ENCODE results near the gene FAM47E.

The FAM47E gene

GRCh38 chr4:76293772-76294171 lies 42.3 kb downstream of the FAM47E start:
- TF ChIP-seq, protein P1, sequence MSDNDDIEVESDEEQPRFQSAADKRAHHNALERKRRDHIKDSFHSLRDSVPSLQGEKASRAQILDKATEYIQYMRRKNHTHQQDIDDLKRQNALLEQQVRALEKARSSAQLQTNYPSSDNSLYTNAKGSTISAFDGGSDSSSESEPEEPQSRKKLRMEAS (IDR thresholded peaks at IDR 0.05): no peak
- TF ChIP-seq EP300 (IDR thresholded peaks at IDR 0.05; ENCODE audit: borderline replicate concordance) (no peak), TEAD4 (IDR thresholded peaks at IDR 0.05) (no peak), YY1 (IDR thresholded peaks at IDR 0.05; ENCODE audit: low read depth) (no peak)
- TF ChIP-seq, protein P2, sequence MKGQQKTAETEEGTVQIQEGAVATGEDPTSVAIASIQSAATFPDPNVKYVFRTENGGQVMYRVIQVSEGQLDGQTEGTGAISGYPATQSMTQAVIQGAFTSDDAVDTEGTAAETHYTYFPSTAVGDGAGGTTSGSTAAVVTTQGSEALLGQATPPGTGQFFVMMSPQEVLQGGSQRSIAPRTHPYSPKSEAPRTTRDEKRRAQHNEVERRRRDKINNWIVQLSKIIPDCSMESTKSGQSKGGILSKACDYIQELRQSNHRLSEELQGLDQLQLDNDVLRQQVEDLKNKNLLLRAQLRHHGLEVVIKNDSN (IDR thresholded peaks at IDR 0.05): no peak

- TF ChIP-seq EP300 (IDR thresholded peaks at IDR 0.05; ENCODE audit: borderline replicate concordance) (no peak), NFIC (IDR thresholded peaks at IDR 0.05) (no peak), TAF1 (IDR thresholded peaks at IDR 0.05; ENCODE audit: low read depth) (no peak), TEAD4 (IDR thresholded peaks at IDR 0.05) (no peak), RAD21 (IDR thresholded peaks at IDR 0.05; ENCODE audit: low read depth) (no peak), EGR1 (IDR thresholded peaks at IDR 0.05) (no peak), ZBTB7A (IDR thresholded peaks at IDR 0.05; ENCODE audit: low read depth) (no peak), YY1 (IDR thresholded peaks at IDR 0.05; ENCODE audit: low read depth) (no peak), FOXM1 (IDR thresholded peaks at IDR 0.05; ENCODE audit: borderline replicate concordance, low read depth) (no peak), CREB1 (IDR thresholded peaks at IDR 0.05; ENCODE audit: low read depth) (no peak), CEBPB (IDR thresholded peaks at IDR 0.05) (no peak), TCF12 (IDR thresholded peaks at IDR 0.05; ENCODE audit: low read depth) (no peak)
- TF ChIP-seq, protein P3, sequence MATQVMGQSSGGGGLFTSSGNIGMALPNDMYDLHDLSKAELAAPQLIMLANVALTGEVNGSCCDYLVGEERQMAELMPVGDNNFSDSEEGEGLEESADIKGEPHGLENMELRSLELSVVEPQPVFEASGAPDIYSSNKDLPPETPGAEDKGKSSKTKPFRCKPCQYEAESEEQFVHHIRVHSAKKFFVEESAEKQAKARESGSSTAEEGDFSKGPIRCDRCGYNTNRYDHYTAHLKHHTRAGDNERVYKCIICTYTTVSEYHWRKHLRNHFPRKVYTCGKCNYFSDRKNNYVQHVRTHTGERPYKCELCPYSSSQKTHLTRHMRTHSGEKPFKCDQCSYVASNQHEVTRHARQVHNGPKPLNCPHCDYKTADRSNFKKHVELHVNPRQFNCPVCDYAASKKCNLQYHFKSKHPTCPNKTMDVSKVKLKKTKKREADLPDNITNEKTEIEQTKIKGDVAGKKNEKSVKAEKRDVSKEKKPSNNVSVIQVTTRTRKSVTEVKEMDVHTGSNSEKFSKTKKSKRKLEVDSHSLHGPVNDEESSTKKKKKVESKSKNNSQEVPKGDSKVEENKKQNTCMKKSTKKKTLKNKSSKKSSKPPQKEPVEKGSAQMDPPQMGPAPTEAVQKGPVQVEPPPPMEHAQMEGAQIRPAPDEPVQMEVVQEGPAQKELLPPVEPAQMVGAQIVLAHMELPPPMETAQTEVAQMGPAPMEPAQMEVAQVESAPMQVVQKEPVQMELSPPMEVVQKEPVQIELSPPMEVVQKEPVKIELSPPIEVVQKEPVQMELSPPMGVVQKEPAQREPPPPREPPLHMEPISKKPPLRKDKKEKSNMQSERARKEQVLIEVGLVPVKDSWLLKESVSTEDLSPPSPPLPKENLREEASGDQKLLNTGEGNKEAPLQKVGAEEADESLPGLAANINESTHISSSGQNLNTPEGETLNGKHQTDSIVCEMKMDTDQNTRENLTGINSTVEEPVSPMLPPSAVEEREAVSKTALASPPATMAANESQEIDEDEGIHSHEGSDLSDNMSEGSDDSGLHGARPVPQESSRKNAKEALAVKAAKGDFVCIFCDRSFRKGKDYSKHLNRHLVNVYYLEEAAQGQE (IDR thresholded peaks at IDR 0.05; ENCODE audit: low read depth): no peak
- TF ChIP-seq, protein P2 (IDR thresholded peaks at IDR 0.05): no peak
- TF ChIP-seq, protein P1 (IDR thresholded peaks at IDR 0.05): no peak
Observed at GRCh38 chr4:76296286-76296820, 44.8 kb downstream of the FAM47E start.

GRCh38 chr4:76298227-76298626 lies 46.7 kb downstream of the FAM47E start:
- TF ChIP-seq, protein P3 (IDR thresholded peaks at IDR 0.05; ENCODE audit: low read depth): no peak
- TF ChIP-seq CEBPB (IDR thresholded peaks at IDR 0.05) (no peak), EP300 (IDR thresholded peaks at IDR 0.05; ENCODE audit: borderline replicate concordance) (no peak), ZBTB7A (IDR thresholded peaks at IDR 0.05; ENCODE audit: low read depth) (no peak), TAF1 (IDR thresholded peaks at IDR 0.05; ENCODE audit: low read depth) (no peak), TCF12 (IDR thresholded peaks at IDR 0.05; ENCODE audit: low read depth) (no peak), FOXM1 (IDR thresholded peaks at IDR 0.05; ENCODE audit: borderline replicate concordance, low read depth) (no peak), NFIC (IDR thresholded peaks at IDR 0.05) (no peak), YY1 (IDR thresholded peaks at IDR 0.05; ENCODE audit: low read depth) (no peak), EGR1 (IDR thresholded peaks at IDR 0.05) (no peak), CREB1 (IDR thresholded peaks at IDR 0.05; ENCODE audit: low read depth) (no peak), RAD21 (IDR thresholded peaks at IDR 0.05; ENCODE audit: low read depth) (no peak)
- TF ChIP-seq, protein P1 (IDR thresholded peaks at IDR 0.05): no peak
- TF ChIP-seq, protein P2 (IDR thresholded peaks at IDR 0.05): no peak

DNA sequence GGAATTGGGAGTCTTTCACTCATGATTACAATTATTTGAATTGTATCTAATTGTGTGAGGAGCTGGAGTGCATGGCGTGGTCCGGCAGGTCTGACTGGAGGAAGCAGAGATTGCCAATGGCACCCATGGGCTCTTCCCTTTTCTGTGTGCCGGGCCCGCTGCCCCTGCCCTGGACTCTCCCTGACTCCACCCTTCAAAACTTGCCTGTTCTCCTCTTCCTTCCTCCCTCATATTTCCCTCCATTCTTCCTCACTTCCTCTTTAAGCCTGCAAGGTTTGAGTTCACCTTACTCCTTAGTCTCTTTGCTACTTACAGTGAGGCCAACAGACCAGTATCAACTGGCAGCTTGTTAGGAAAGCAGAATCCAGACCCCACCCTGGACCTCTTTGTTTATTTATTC lies 48.5 kb downstream of the FAM47E start:
- TF ChIP-seq CEBPB (IDR thresholded peaks at IDR 0.05) (no peak), RAD21 (IDR thresholded peaks at IDR 0.05; ENCODE audit: low read depth) (no peak), TEAD4 (IDR thresholded peaks at IDR 0.05) (no peak), TCF12 (IDR thresholded peaks at IDR 0.05; ENCODE audit: low read depth) (no peak), ZBTB7A (IDR thresholded peaks at IDR 0.05; ENCODE audit: low read depth) (no peak)
- TF ChIP-seq, protein P1 (IDR thresholded peaks at IDR 0.05): no peak

DNA sequence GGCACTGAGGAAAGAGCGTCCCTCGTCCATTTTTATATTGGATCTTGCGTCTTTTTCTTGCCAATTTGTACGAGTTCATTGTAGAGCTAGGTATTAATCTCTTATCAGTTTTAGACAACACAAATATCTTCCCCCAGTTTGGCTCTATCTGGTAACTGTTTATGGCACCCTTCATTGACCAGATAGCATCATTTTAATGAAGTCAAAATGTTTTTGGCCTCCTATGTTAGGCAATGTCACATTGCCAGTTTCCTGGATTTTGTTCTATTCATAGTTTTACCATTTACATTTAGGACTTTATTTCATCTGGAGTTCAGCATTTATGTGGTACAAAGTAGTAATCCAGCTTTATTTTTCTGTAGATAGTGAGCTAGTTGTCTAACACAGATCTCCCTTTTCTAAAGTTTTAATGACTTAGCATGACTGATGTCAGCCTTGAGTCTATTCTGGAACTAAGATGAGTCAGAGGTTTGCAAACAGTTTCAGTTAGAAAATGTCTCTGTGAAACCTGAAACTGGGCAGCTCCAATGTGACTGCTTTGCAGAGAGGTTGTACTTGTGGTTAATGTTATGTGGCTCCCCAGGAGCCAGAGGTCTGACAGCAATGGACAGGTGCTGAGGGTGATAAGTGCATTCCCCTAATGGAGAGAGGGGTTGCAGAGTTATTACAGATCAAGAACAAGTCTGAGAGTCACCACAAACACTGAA lies 49.7 kb downstream of the FAM47E start:
- TF ChIP-seq FOXM1 (IDR thresholded peaks at IDR 0.05; ENCODE audit: borderline replicate concordance, low read depth) (no peak), EP300 (IDR thresholded peaks at IDR 0.05; ENCODE audit: borderline replicate concordance) (no peak), YY1 (IDR thresholded peaks at IDR 0.05; ENCODE audit: low read depth) (no peak), TAF1 (IDR thresholded peaks at IDR 0.05; ENCODE audit: low read depth) (no peak), TCF12 (IDR thresholded peaks at IDR 0.05; ENCODE audit: low read depth) (no peak), NFIC (IDR thresholded peaks at IDR 0.05) (no peak), ZBTB7A (IDR thresholded peaks at IDR 0.05; ENCODE audit: low read depth) (no peak), EGR1 (IDR thresholded peaks at IDR 0.05) (no peak), CEBPB (IDR thresholded peaks at IDR 0.05) (no peak), CREB1 (IDR thresholded peaks at IDR 0.05; ENCODE audit: low read depth) (no peak), TEAD4 (IDR thresholded peaks at IDR 0.05) (no peak), RAD21 (IDR thresholded peaks at IDR 0.05; ENCODE audit: low read depth) (no peak)
- TF ChIP-seq, protein P3 (IDR thresholded peaks at IDR 0.05; ENCODE audit: low read depth): no peak
- TF ChIP-seq, protein P2 (IDR thresholded peaks at IDR 0.05): no peak
- TF ChIP-seq, protein P1 (IDR thresholded peaks at IDR 0.05): no peak
